RWPE1 (cell line): ENCODE measurements around the gene GRM5.
"Not testable (repeated sequence)": the region's sequence is repeated elsewhere in the genome, so short reads cannot be mapped to it uniquely, and the experiment has no call there.

Experiments
- CTCF ChIA-PET: fragments of 350-600 bp; sonication (Branson Sonifier 250); formaldehyde crosslinking; extraction: SDS; loops from one replicate; lab custom pipeline; 2021; lab: Yijun Ruan, JAX
- POLR2A ChIA-PET: fragments of 400-600 bp; formaldehyde crosslinking; extraction: SDS; loops from one replicate; lab custom pipeline; 2020; ENCODE audit warnings: antibody characterized with exemption; ENCODE audit not compliant: low non-redundant PET; lab: Yijun Ruan, JAX
- DNase-seq: peaks from one replicate; pipeline ENCODE4 v3.0.0; 2012; ENCODE audit warnings: low spot score
- H3K27ac ChIP-seq: fragments of 450-650 bp; 2 replicates; pipeline ENCODE4 v1.5.1; 2017
- TF ChIP-seq, protein P1 (sequence below): fragments of 450-650 bp; conservative IDR thresholded peaks from 2 replicates; pipeline ENCODE4 v1.5.1; 2017; ENCODE audit warnings: low read depth, mild to moderate bottlenecking

GRM5 gene

DNA sequence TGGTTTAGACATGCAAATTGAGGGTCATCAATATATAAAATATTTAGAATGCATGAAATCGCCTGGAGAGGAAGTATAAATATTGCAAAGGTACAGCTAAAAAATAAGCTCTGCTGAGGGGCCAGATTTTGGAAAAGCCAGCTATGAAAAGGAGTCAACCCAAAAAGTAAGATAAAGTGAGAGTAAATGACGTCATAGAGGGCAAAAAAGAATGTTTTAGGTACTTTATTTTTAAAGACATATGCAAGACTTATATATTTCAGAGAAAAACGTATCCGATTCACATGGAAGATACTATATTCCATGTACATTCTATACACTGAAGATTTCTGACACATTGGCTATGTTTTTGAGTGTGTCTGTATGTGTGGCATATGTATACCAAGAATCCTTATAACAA lies 13.6 kb downstream of the GRM5 start:
- no peak overlapping the region for H3K27ac ChIP-seq
- POLR2A ChIA-PET: no interaction called here
- DNase-seq: no peak
- CTCF ChIA-PET: no interaction called here
- TF ChIP-seq, protein P1, sequence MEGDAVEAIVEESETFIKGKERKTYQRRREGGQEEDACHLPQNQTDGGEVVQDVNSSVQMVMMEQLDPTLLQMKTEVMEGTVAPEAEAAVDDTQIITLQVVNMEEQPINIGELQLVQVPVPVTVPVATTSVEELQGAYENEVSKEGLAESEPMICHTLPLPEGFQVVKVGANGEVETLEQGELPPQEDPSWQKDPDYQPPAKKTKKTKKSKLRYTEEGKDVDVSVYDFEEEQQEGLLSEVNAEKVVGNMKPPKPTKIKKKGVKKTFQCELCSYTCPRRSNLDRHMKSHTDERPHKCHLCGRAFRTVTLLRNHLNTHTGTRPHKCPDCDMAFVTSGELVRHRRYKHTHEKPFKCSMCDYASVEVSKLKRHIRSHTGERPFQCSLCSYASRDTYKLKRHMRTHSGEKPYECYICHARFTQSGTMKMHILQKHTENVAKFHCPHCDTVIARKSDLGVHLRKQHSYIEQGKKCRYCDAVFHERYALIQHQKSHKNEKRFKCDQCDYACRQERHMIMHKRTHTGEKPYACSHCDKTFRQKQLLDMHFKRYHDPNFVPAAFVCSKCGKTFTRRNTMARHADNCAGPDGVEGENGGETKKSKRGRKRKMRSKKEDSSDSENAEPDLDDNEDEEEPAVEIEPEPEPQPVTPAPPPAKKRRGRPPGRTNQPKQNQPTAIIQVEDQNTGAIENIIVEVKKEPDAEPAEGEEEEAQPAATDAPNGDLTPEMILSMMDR: no peak

DNA sequence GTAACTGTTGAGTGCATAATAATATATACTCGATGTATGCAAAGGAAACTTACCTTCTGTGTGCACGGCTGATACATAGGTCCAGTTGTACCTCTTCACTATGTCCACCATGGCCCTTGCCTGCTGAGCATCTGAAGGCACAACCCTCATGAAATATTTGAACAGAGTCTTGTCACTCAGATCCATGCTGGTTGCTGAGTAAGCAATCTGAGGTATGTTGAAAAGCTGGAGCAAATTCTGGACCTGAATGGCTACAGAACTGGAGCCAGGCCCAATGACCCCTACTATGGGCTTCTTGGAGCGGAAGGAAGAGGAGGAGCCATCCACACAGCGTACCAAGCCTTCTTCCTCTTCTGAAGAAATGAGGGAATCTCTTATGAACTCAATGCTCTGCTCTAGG lies 18.6 kb downstream of the GRM5 start:
- CTCF ChIA-PET, POLR2A ChIA-PET, DNase-seq, H3K27ac ChIP-seq: not testable (repeated sequence)

- CTCF ChIA-PET, DNase-seq, H3K27ac ChIP-seq, POLR2A ChIA-PET: not testable (repeated sequence)
Measured at GRCh38 chr11:89043861-89044588, 21.8 kb downstream of the GRM5 start.

DNA sequence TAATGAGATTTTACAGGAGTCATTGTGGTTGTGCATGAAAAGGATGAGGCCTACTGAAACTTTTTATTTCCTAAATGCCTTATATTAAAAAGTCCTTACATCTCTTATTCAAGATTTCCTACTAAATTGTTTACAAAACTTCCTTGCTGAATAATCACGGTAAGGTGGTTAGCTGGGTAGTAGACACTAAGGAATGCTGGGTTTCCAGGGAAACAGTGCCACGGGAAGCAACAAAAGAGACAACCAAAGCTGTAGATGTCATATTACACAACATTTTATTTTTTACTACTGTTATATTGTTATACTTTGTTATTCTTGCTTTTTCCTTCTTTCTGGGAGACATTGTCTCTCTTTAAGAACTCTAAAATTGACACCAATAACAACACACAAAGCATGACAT lies 36.1 kb downstream of the GRM5 start:
- POLR2A ChIA-PET, DNase-seq, H3K27ac ChIP-seq, CTCF ChIA-PET: not testable (repeated sequence)

- CTCF ChIA-PET: no interaction called here
- POLR2A ChIA-PET: no interaction called here
- no peak for DNase-seq
- TF ChIP-seq, protein P1: no peak
- H3K27ac ChIP-seq: no peak overlapping the region
Measured at GRCh38 chr11:89021339-89021738, 44.4 kb downstream of the GRM5 start.

- POLR2A ChIA-PET, DNase-seq, H3K27ac ChIP-seq: not testable (repeated sequence)
- CTCF ChIA-PET: interaction anchor here (0.6 kb wide), 2 partner anchors 207 to 1172 kb away, joined by 3 to 4 read pairs; no protein-coding TSS in a partner anchor
Measured at GRCh38 chr11:89019827-89020547, 45.8 kb downstream of the GRM5 start.

DNA sequence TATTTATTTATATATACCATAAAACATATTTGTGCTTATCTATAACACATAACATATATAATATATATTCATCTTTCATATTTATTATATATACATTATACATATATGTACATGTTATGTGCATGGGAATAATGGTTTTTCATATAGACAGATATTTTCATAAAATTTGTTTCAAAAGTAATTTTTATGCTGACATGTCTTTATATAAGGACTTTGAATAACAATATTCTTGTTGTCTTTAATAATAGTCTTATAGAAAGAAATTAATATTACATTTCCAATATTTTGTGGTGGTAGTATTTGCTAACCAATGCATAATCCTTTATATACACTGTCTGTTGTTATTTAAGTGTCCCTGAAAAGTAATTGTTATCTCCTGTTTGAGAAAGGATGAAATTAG lies 49.6 kb downstream of the GRM5 start:
- ChIA-PET CTCF (no interaction called here), POLR2A (no interaction called here)
- TF ChIP-seq, protein P1: no peak
- H3K27ac ChIP-seq: no peak overlapping the region
- DNase-seq: no peak

GRCh38 chr11:89015614-89016013 lies 50.2 kb downstream of the GRM5 start:
- H3K27ac ChIP-seq: no peak overlapping the region
- POLR2A ChIA-PET: no interaction called here
- CTCF ChIA-PET: no interaction called here
- DNase-seq: no peak
- TF ChIP-seq, protein P1: no peak

- POLR2A ChIA-PET, DNase-seq: not testable (repeated sequence)
Measured at GRCh38 chr11:89000852-89001251, 64.9 kb downstream of the GRM5 start.

More at GRCh38 chr11:89000852-89001251, 64.9 kb downstream of the GRM5 start:
- H3K27ac ChIP-seq, CTCF ChIA-PET: not testable (repeated sequence)
